Hematopoietic multipotent progenitor cell (in vitro differentiated cells): ENCODE results near the gene PNMA6A. TPM values are rescaled to one million over a fixed set of nuclear protein-coding genes. Genes with fewer than 3 reads are reported as not detected.
"Not testable (repeated sequence)": the region's sequence is repeated elsewhere in the genome, so short reads cannot be mapped to it uniquely, and the experiment has no call there.

ENCODE experiments used
- DNase-seq, 3 donors: peaks; one replicate each; pipeline ENCODE4 v3.0.0-alpha.2; 2011 to 2015; ENCODE audit warnings: low read depth in 2 of 3, low spot score in 2 of 3
- small RNA-seq: library from RNA; depleted of rRNA; stranded (forward); fragments of <200 nt; gene quantifications from one replicate; pipeline ENCODE3, GENCODE V24; 2012
- total RNA-seq: library from RNA; depleted of rRNA; stranded (reverse); fragments of >200 nt; gene quantifications from one replicate; pipeline ENCODE4 v1.2.3, GENCODE V29; 2012

Gene PNMA6A
- total RNA-seq, 1 donor: 4.6 TPM

DNA sequence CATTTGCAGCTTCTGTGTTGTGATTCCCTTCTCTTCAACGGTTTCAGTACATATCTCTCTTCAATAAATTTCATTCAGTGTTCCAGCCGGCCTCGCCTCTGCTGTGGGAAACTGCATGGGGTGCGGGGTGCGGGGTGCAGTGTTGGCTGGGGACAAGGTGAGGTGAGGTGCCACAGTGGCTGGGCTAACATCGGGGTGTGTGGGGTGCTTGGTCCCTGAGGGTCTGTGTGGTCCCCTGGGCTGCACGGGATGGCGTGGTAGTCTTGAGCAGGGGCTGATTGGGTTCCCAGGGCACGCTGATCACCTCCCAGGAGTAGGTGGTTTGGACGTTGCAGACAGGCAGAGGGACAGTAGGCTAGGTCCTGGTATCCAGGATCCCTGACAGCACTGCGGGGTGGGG is 2.7 kb downstream of the PNMA6A start:
- no peak for DNase-seq

DNA sequence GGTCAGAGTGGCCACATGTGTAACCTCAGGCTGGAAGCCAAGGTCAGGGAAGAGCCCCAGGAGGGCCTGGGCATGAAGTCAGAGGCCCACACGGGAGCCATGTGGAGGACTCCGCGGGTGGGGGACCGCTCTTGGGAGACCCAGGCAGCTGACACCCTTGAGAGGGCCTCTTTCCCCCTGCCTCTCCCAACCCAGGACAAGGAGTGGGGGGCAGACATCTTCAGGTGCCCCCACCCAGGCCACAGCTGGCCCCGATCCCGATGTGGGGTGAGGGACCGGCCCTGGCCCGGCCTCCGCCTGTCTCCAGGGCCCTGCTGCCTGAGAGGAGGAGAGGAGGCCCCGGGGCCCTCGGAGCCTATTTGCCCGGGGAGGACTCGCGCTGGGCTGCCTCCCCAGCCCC is 3.1 kb downstream of the PNMA6A start:
- no peak for DNase-seq

DNA sequence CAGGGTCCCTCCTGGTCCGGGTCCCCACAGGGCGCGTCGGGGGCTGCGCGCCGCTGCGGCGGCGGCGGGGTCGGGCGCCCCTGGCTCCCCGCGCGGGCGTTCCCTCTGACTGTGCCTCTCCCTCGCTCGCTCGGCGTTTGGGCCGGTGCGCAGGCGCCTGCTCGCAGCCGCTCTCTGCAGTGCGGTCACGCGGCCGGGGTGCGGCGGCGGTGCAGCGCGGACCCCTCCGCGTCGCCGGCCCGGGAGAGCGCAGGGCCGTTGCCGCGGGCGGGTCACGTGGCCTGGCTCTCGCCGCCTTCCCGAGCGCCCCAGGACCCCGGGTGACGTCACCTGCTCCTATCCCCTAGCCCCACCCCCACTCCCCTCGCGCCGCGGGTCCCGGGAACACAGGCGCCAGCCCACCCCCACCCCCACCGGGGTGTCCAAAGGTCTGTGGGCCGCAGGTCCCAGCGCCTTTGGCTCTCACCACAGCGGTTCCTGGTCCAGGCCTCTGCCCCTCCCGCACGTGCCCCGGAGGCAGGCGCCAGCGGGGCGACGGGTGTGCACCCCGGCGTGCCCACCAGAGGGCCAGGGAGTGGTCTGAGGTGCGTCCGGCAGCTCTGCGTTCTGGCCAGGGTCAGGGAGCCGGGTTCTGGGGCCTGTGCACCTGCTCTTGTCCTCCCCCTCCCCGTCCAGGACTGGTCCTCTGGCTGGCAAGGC is 5.3 kb downstream of the PNMA6A start:
- DNase-seq: not testable (repeated sequence)

DNA sequence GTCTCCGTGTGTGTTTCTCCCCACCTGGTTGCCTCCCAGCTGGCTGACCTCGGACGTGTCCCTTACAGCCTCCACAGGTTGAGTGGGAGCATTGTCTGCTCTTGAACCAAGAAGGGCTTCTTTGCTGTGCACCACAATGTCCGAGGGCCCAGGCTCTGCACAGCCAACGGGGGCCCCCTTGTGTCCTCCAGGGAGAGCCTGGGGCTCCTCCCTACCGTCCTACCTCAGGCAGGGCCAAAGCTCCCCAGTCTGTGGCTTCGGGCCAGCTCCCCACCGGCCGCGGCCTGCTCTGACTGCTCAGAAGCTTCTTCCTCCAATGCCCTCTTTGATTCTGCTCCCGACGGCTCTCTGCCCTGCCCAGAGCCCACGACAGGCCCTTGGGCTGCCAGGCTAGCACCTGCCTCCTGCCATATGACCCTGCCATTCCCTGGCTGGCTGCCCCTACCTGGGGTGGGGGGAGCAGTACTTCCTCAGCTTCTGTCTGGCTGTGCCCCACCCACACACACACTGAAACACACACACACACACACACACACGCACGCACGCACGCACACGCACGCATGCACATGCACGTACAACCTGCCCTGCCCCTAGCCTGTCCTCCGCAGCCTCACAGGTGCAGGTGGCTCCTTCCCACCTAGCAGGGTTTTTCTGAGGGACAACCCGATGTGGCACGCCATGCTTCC is 11.1 kb downstream of the PNMA6A start:
- not testable (repeated sequence) for DNase-seq

- DNase-seq: no peak
Measured at GRCh38 chrX:153102418-153102817, 30.2 kb downstream of the PNMA6A start.

DNA sequence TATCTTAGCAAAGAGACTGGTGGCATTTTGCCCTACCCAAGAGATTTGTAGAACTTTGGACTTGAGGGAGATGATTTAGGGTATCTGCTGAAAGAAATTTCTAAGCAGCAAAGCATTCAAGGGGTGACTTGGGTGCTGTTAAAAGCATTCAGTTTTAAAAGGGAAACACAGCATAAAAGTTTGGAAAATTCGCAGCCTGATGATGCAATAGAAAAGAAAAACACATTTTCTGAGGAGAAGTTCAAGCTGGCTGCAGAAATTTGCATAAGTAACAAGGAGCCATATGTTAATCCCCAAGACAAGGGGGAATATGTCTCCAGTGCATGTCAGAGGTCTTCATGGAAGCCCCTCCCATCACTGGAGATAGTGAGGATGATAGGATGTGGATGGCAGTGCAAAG is 32.7 kb downstream of the PNMA6A start:
- not testable (repeated sequence) for DNase-seq

- not testable (repeated sequence) for DNase-seq
Measured at GRCh38 chrX:153106092-153106801, 34.0 kb downstream of the PNMA6A start.

DNA sequence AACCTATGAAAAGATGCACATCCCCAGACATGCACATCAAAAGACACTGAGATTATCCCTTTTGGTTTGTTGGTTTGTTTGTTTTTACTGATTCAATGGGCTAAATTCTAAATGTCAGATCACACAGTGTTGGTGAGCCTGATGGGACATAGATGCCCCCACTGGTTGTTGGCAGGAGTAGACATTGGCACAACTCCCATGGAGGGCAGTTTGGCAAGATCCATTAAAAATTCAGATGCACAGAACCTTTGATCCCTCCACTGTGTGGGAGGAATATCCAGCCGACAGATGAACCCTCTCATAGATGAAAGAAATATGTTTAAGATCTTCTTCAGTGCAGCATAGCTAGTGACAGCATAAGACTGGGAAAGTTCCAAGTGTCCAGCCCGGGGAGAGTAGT is 38.5 kb downstream of the PNMA6A start:
- not testable (repeated sequence) for DNase-seq

GRCh38 chrX:153113851-153114250 is 41.6 kb downstream of the PNMA6A start:
- DNase-seq: not testable (repeated sequence)

GRCh38 chrX:153117754-153118153 is 45.5 kb downstream of the PNMA6A start:
- DNase-seq: not testable (repeated sequence)

DNA sequence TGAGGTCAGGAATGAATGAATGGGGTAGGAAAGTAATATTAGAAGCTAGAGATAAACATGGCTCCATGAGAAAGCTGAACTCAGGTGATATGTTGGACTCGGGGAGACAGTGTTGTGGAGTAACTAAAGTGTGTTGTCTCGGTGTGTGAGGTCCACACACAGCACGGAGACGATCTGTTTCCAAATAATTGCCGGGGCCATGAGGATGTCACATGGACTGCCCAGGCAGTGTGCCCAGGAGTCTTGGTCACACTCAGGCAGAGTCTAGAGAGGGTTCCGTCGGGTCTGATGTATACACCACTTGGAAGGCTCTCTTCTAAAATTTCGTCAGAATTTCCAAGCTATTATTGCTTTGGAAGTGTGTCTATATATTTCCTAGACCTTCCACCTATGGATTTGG is 48.0 kb downstream of the PNMA6A start:
- not testable (repeated sequence) for DNase-seq

- not testable (repeated sequence) for DNase-seq
Measured at GRCh38 chrX:153123468-153123867, 51.2 kb downstream of the PNMA6A start.

Small RNA genes within 50 kb of the gene (small RNA-seq; reads per million reads assigned to genes)
- gene AC243428.1: not detected

Other genes with a start within 250 kb of the PNMA6A start
- 5.4 TPM for gene CETN2, start 241.7 kb upstream of the PNMA6A start, total RNA-seq
- gene NSDHL, start 241.4 kb upstream of the PNMA6A start, total RNA-seq: 11.6 TPM
- 20.5 TPM for gene ZNF185, start 174.4 kb upstream of the PNMA6A start, total RNA-seq
- gene PNMA5, start 78.3 kb upstream of the PNMA6A start, total RNA-seq: not detected
- gene PNMA3, start 16.0 kb upstream of the PNMA6A start, total RNA-seq: 2.2 TPM
- gene MAGEA1, start 106.8 kb downstream of the PNMA6A start, total RNA-seq: not detected
- gene PNMA6F, start 249.3 kb downstream of the PNMA6A start, total RNA-seq: not detected